HG03196 (cell line): ENCODE measurements around the gene USP17L5.
"Not testable (repeated sequence)": the region's sequence is repeated elsewhere in the genome, so short reads cannot be mapped to it uniquely, and the experiment has no call there.

ENCODE experiments used
- ATAC-seq: cut with Tn5 transposase; IDR thresholded peaks from one replicate; pipeline ENCODE4 v1.9.1; 2021; ENCODE audit not compliant: unreplicated experiment

Gene USP17L5, protein sequence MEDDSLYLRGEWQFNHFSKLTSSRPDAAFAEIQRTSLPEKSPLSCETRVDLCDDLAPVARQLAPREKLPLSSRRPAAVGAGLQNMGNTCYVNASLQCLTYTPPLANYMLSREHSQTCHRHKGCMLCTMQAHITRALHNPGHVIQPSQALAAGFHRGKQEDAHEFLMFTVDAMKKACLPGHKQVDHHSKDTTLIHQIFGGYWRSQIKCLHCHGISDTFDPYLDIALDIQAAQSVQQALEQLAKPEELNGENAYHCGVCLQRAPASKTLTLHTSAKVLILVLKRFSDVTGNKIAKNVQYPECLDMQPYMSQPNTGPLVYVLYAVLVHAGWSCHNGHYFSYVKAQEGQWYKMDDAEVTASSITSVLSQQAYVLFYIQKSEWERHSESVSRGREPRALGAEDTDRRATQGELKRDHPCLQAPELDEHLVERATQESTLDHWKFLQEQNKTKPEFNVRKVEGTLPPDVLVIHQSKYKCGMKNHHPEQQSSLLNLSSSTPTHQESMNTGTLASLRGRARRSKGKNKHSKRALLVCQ

DNA sequence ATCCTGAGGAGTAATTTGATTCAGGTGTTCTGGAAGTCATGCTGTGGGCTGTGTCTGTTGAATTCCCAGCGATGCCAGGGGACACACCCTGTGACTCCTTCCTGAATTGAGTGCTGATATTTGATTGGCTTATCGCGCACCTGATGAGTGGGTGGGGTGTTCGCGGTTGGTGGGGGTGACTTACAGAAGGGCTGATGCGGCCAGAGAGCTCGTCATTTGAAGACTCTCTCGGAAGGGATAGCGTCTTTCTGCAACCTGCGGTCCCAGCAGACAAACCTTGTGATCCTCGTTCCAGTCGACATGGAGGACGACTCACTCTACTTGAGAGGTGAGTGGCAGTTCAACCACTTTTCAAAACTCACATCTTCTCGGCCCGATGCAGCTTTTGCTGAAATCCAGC lies at the start of gene USP17L5:
TSS of gene USP17L5 (plus strand) at position 301 of the 400 bp plus-strand sequence. CDS start at position 301, 0 bp downstream.
- not testable (repeated sequence) for ATAC-seq

DNA sequence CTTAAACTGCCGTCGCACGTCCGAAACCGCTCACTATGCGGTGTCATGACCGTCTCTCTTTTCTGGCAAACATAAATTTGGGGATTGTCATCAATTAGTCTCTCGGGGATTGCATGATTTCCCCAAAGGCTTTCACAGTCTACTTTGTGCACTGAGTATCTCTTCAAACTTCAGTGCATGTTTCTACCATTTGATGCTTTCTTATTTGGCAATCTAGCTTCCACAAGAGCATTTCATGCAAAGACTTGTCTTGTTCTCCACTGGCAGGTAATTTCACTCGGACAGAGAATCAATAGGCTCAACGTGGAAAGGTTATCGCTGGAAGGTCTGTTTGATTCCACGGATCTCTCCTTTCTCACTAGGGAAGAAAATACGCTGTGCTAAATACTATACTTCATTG lies 15.0 kb upstream of the USP17L5 start:
- ATAC-seq: not testable (repeated sequence)

DNA sequence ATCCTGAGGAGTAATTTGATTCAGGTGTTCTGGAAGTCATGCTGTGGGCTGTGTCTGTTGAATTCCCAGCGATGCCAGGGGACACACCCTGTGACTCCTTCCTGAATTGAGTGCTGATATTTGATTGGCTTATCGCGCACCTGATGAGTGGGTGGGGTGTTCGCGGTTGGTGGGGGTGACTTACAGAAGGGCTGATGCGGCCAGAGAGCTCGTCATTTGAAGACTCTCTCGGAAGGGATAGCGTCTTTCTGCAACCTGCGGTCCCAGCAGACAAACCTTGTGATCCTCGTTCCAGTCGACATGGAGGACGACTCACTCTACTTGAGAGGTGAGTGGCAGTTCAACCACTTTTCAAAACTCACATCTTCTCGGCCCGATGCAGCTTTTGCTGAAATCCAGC lies 14.3 kb upstream of the USP17L5 start, which contains the start of gene USP17L24:
TSS of gene USP17L24 (plus strand) at position 301 of the 400 bp plus-strand sequence. CDS start at position 301, 0 bp downstream.
- ATAC-seq: not testable (repeated sequence)

DNA sequence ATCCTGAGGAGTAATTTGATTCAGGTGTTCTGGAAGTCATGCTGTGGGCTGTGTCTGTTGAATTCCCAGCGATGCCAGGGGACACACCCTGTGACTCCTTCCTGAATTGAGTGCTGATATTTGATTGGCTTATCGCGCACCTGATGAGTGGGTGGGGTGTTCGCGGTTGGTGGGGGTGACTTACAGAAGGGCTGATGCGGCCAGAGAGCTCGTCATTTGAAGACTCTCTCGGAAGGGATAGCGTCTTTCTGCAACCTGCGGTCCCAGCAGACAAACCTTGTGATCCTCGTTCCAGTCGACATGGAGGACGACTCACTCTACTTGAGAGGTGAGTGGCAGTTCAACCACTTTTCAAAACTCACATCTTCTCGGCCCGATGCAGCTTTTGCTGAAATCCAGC lies 9.6 kb upstream of the USP17L5 start, which contains the start of gene USP17L25:
TSS of gene USP17L25 (plus strand) at position 301 of the 400 bp plus-strand sequence. CDS start at position 301, 0 bp downstream.
- not testable (repeated sequence) for ATAC-seq

DNA sequence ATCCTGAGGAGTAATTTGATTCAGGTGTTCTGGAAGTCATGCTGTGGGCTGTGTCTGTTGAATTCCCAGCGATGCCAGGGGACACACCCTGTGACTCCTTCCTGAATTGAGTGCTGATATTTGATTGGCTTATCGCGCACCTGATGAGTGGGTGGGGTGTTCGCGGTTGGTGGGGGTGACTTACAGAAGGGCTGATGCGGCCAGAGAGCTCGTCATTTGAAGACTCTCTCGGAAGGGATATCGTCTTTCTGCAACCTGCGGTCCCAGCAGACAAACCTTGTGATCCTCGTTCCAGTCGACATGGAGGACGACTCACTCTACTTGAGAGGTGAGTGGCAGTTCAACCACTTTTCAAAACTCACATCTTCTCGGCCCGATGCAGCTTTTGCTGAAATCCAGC lies 4.8 kb upstream of the USP17L5 start, which contains the start of gene USP17L26:
TSS of gene USP17L26 (plus strand) at position 301 of the 400 bp plus-strand sequence. CDS start at position 301, 0 bp downstream.
- not testable (repeated sequence) for ATAC-seq

DNA sequence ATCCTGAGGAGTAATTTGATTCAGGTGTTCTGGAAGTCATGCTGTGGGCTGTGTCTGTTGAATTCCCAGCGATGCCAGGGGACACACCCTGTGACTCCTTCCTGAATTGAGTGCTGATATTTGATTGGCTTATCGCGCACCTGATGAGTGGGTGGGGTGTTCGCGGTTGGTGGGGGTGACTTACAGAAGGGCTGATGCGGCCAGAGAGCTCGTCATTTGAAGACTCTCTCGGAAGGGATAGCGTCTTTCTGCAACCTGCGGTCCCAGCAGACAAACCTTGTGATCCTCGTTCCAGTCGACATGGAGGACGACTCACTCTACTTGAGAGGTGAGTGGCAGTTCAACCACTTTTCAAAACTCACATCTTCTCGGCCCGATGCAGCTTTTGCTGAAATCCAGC lies 4.6 kb downstream of the USP17L5 start, which contains the start of gene USP17L27:
TSS of gene USP17L27 (plus strand) at position 301 of the 400 bp plus-strand sequence. CDS start at position 301, 0 bp downstream.
- ATAC-seq: not testable (repeated sequence)

DNA sequence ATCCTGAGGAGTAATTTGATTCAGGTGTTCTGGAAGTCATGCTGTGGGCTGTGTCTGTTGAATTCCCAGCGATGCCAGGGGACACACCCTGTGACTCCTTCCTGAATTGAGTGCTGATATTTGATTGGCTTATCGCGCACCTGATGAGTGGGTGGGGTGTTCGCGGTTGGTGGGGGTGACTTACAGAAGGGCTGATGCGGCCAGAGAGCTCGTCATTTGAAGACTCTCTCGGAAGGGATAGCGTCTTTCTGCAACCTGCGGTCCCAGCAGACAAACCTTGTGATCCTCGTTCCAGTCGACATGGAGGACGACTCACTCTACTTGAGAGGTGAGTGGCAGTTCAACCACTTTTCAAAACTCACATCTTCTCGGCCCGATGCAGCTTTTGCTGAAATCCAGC lies 9.4 kb downstream of the USP17L5 start, which contains the start of gene USP17L28:
TSS of gene USP17L28 (plus strand) at position 301 of the 400 bp plus-strand sequence. CDS start at position 301, 0 bp downstream.
- ATAC-seq: not testable (repeated sequence)

DNA sequence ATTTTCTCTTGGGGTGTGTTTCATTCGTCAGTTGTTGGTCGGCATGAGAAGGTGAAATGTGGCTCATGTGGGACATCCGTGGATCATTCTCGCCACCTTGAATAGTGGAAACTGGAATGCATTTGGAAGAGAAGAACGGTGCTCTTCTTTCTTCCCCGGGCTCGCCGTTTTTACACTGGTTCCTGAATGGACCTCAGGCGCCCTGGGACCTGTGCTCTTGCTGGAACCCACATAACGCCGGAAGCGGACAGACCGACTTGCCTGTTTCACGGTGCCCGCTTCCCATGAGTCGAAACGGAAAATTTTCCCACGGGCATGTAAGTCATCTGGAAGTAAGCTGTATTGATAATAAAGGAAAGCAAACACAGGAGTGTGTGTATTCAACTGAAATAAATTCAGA lies 11.7 kb downstream of the USP17L5 start:
- ATAC-seq: not testable (repeated sequence)

DNA sequence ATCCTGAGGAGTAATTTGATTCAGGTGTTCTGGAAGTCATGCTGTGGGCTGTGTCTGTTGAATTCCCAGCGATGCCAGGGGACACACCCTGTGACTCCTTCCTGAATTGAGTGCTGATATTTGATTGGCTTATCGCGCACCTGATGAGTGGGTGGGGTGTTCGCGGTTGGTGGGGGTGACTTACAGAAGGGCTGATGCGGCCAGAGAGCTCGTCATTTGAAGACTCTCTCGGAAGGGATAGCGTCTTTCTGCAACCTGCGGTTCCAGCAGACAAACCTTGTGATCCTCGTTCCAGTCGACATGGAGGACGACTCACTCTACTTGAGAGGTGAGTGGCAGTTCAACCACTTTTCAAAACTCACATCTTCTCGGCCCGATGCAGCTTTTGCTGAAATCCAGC lies 14.1 kb downstream of the USP17L5 start, which contains the start of gene USP17L29:
TSS of gene USP17L29 (plus strand) at position 301 of the 400 bp plus-strand sequence. CDS start at position 301, 0 bp downstream.
- ATAC-seq: not testable (repeated sequence)

DNA sequence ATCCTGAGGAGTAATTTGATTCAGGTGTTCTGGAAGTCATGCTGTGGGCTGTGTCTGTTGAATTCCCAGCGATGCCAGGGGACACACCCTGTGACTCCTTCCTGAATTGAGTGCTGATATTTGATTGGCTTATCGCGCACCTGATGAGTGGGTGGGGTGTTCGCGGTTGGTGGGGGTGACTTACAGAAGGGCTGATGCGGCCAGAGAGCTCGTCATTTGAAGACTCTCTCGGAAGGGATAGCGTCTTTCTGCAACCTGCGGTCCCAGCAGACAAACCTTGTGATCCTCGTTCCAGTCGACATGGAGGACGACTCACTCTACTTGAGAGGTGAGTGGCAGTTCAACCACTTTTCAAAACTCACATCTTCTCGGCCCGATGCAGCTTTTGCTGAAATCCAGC lies 23.6 kb downstream of the USP17L5 start, which contains the start of gene USP17L30:
TSS of gene USP17L30 (plus strand) at position 301 of the 400 bp plus-strand sequence. CDS start at position 301, 0 bp downstream.
- ATAC-seq: not testable (repeated sequence)

DNA sequence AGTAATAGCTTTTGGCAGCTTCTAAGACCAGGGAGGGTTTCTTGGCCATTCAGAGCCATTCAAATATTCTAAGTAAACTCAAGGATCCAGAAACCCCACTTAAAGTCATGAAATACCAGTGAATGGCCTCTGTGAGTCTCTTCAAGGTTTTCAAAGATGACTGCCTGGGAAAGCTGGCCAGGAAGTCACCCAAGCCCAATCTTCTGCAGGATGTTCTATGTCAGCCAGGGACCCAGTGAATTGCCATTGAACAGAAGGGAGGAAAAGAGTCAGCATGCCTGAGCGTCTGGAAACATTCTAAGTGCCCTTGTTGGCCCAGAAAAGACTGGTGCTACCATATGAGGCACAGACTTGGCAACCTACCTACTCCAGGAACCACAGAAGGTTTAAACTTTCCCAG lies 40.7 kb downstream of the USP17L5 start:
- ATAC-seq: not testable (repeated sequence)

DNA sequence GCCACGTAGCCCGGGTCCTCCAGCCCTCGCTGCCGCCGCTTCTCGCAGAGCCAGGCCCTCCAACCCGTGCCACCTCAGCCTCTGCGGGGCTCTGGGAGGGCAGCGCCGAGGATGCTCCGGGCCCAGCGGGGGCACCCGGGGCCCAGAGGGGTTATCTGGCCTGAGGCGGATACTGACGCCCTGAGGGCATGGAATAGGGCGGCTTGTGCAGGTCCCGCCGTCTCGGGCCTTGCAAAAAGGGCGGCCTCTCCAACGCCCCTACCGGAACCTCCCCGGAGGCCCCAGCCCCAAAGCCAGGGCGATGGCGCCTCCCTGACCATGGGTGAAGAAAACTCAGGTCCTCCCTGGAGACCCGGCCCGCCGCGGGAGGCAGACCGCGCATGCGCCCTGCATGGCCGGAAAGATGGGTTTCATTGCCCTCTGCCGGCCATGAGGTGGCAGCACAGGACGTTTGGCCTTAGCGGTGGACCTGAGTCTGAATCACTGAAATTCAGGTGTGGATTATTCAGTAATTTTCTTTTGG lies 41.9 kb downstream of the USP17L5 start:
- ATAC-seq: not testable (repeated sequence)

DNA sequence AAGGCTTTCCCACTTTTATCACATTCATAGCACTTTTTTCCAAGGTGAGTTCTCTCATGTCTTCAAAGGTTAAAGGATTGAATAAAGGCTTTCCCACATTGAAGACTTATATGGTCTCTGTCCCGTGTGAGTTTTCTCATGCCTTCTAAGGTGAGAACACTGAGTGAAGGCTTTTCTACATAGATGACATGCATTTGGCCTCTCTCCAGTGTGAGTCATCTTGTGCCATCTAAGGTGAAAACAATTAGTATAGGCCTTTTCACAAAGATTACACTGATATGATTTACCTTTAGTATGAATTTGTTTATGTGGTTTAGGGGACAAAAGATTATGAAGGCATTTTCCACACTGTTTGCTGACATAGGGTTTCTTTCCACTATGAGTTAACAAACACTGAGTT lies 44.9 kb downstream of the USP17L5 start:
- no peak for ATAC-seq

DNA sequence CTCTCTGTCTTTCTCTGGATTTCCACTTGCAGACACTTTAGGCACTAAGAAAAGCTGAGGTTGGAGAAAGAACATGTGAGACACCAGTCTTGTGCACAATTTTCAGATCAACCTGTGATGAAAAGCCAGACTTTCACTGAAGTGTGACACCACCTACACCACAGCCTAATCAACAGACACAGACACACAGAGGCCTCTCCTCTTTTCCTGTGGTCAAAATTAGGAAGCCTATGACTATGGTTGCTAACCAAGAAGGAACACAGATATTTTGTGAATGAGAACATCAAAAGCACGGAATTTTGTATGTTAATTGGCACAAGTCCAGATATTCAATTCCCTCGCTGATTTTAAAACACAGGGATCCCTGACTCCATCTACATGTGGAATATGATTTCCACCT lies 49.8 kb downstream of the USP17L5 start:
- ATAC-seq: not testable (repeated sequence)
